MM.1S (cell line): ENCODE results near the gene PALD1.

Source experiments
- CTCF ChIP-seq: fragments of 300-600 bp; sonication (generic); IDR thresholded peaks from 2 replicates; pipeline ENCODE4 v1.5.1; 2016; ENCODE audit warnings: antibody characterized with exemption, low read length, mixed read lengths
- EZH2phosphoT487 ChIP-seq: fragments of 300-600 bp; sonication (generic); IDR thresholded peaks from 2 replicates; pipeline ENCODE4 v1.6.1; 2018; ENCODE audit warnings: antibody characterized with exemption, low read length

- TF ChIP-seq CTCF (no peak), EZH2phosphoT487 (no peak)
Measured at GRCh38 chr10:70583669-70584037, 105.1 kb downstream of the PALD1 start.
